ENCODE data around the gene EOLA2. TPM values are rescaled to one million over a fixed set of nuclear protein-coding genes. Genes with fewer than 3 reads are reported as not detected.
"Not testable (repeated sequence)": the region's sequence is repeated elsewhere in the genome, so short reads cannot be mapped to it uniquely, and the experiment has no call there.

The EOLA2 gene
- total RNA-seq, 1 donor from 2014 or later = 34.4 TPM

GRCh38 chrX:149948016-149948415 is 9.7 kb upstream of the EOLA2 start:
- H3K27ac Mint-ChIP-seq = no peak overlapping the region
- H3K36me3 Mint-ChIP-seq (ENCODE audit: insufficient read depth) = peaks cover 3% of the 10 kb centered on the region
- H3K4me1 Mint-ChIP-seq (ENCODE audit: low read depth) = no peaks in the 10 kb centered on the region
- DNase-seq (ENCODE audit: low spot score, unreplicated experiment) = no peak
- H3K9me3 Mint-ChIP-seq (ENCODE audit: low read depth) = peaks cover 5% of the 10 kb centered on the region
- H3K27me3 Mint-ChIP-seq = no peaks in the 10 kb centered on the region
- H3K4me3 Mint-ChIP-seq (ENCODE audit: low read depth) = no peak overlapping the region
- no peak for TF ChIP-seq CTCF (IDR thresholded peaks at IDR 0.05; ENCODE audit: unreplicated experiment)

DNA sequence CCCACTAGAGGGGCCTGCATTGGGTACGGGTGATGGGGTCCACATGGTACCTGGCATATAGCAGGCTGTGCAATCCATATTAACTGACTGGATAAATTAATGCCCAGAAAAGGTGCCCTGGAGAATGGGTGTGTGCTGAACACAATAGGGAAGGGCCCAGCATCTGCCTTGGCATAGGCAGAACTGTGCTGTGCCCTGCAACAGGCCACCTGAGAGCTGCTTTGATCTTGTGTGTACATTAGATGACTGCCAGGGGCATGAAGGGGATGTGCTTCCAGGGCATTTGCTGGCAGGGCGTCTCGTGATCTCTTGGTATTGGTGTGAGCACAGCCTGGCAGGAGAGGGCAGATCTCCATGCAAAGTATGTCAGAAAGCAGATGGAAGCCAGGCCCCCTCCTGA is 8.6 kb upstream of the EOLA2 start:
- not testable (repeated sequence) for DNase-seq (ENCODE audit: low spot score, unreplicated experiment); H3K27ac Mint-ChIP-seq; H3K36me3 Mint-ChIP-seq (ENCODE audit: insufficient read depth); H3K9me3 Mint-ChIP-seq (ENCODE audit: low read depth); H3K4me1 Mint-ChIP-seq (ENCODE audit: low read depth); H3K4me3 Mint-ChIP-seq (ENCODE audit: low read depth); H3K27me3 Mint-ChIP-seq

DNA sequence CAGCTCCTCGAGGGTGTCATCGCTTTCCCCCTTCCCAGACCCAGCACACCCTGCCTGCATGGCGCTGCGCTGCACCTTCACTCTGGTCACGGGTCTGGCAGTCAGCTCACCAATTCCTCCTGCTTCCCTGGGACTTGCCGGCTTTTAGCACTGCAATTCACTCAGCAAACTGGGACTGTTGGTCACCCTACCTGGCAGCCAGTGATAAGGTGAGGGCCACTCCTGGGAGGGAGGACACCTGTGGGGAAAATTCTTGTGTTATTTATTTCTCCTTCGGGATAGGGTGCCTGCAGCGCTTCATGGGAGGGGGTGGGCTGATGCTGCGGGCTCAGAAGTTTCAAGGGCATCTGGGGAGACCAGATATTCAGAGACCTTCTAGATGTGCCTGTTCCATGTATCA is 7.5 kb upstream of the EOLA2 start:
- H3K4me3 Mint-ChIP-seq (ENCODE audit: low read depth); DNase-seq (ENCODE audit: low spot score, unreplicated experiment); H3K36me3 Mint-ChIP-seq (ENCODE audit: insufficient read depth); H3K27ac Mint-ChIP-seq; H3K27me3 Mint-ChIP-seq; H3K9me3 Mint-ChIP-seq (ENCODE audit: low read depth); H3K4me1 Mint-ChIP-seq (ENCODE audit: low read depth): not testable (repeated sequence)

GRCh38 chrX:149945087-149945670 is 6.9 kb upstream of the EOLA2 start:
- not testable (repeated sequence) for H3K4me1 Mint-ChIP-seq (ENCODE audit: low read depth)

GRCh38 chrX:149940674-149941024 is 2.4 kb upstream of the EOLA2 start:
- Mint-ChIP-seq H3K27ac (peak overlapping the region; percentile 96), H3K4me3 (ENCODE audit: low read depth) (peak overlapping the region; percentile 83)
- DNase-seq (ENCODE audit: low spot score, unreplicated experiment); H3K9me3 Mint-ChIP-seq (ENCODE audit: low read depth); H3K36me3 Mint-ChIP-seq (ENCODE audit: insufficient read depth); H3K27me3 Mint-ChIP-seq; H3K4me1 Mint-ChIP-seq (ENCODE audit: low read depth): not testable (repeated sequence)
- TF ChIP-seq CTCF (IDR thresholded peaks at IDR 0.05; ENCODE audit: unreplicated experiment) = peak; percentile 42

More at GRCh38 chrX:149945087-149945670, 6.9 kb upstream of the EOLA2 start:
- H3K36me3 Mint-ChIP-seq (ENCODE audit: insufficient read depth); H3K9me3 Mint-ChIP-seq (ENCODE audit: low read depth); DNase-seq (ENCODE audit: low spot score, unreplicated experiment); H3K4me3 Mint-ChIP-seq (ENCODE audit: low read depth); H3K27ac Mint-ChIP-seq; H3K27me3 Mint-ChIP-seq: not testable (repeated sequence)

- Mint-ChIP-seq H3K27ac (peak overlapping the region; percentile 96), H3K9me3 (ENCODE audit: low read depth) (no peaks in the 10 kb centered on the region)
Observed at GRCh38 chrX:149939905-149940673, 1.8 kb upstream of the EOLA2 start.

More at GRCh38 chrX:149939905-149940673, 1.8 kb upstream of the EOLA2 start:
- H3K27me3 Mint-ChIP-seq = no peaks in the 10 kb centered on the region
- peaks cover 1% of the 10 kb centered on the region for H3K4me1 Mint-ChIP-seq (ENCODE audit: low read depth)
- H3K4me3 Mint-ChIP-seq (ENCODE audit: low read depth) = peak overlapping the region; percentile 83
- DNase-seq (ENCODE audit: low spot score, unreplicated experiment) = peak; percentile 65
- H3K36me3 Mint-ChIP-seq (ENCODE audit: insufficient read depth) = no peaks in the 10 kb centered on the region
- no peak for TF ChIP-seq CTCF (IDR thresholded peaks at IDR 0.05; ENCODE audit: unreplicated experiment)
